Upper lobe of left lung (tissue), 6 donors: ENCODE results near the gene XYLT1. TPM values are rescaled to one million over a fixed set of nuclear protein-coding genes. Genes with fewer than 3 reads are reported as not detected.
A peak's percentile ranks its signal among the peaks of the same experiment; 100 is the strongest.

ENCODE experiments used
- ATAC-seq, 2 donors: fragments of 200-7000 bp; cut with Tn5 transposase; one replicate each; pipeline ENCODE4 v1.9.1; 2022; ENCODE audit warnings: mild to moderate bottlenecking in 2 of 2, moderate library complexity in 2 of 2; ENCODE audit not compliant: low FRiP score in 2 of 2
- DNase-seq, 2 donors: peaks; one replicate each; pipeline ENCODE4 v3.0.0-alpha.2; 2019 to 2020
- H3K27ac ChIP-seq, 4 donors: fragments of 200-600 bp; sonication (generic); one replicate each; pipeline ENCODE4 v1.5.1; 2016 to 2019
- H3K27me3 ChIP-seq, 4 donors: fragments of 200-600 bp; sonication (generic); one replicate each; pipeline ENCODE4 v1.5.1; 2017 to 2019
- H3K36me3 ChIP-seq, 4 donors: fragments of 200-600 bp; sonication (generic); one replicate each; pipeline ENCODE4 v1.5.1; 2016 to 2019
- H3K4me1 ChIP-seq, 4 donors: fragments of 200-600 bp; sonication (generic); one replicate each; pipeline ENCODE4 v1.5.1; 2018 to 2019
- H3K4me3 ChIP-seq, 4 donors: fragments of 200-600 bp; sonication (generic); one replicate each; pipeline ENCODE4 v1.5.1; 2017 to 2019; ENCODE audit warnings: mild to moderate bottlenecking in 2 of 4, moderate library complexity in 1 of 4
- H3K9me3 ChIP-seq, 4 donors: fragments of 200-600 bp; sonication (generic); one replicate each; pipeline ENCODE4 v1.5.1; 2018 to 2019
- CTCF ChIP-seq, 6 experiments: fragments of 450-650 bp in 4 of 6; fragments of 200-600 bp in 2 of 6; sonication (generic) in 2 of 6; IDR thresholded peaks; one replicate each; pipeline ENCODE4 v1.5.1; 2016 to 2019; ENCODE audit warnings: antibody characterized with exemption in 6 of 6
- EP300 ChIP-seq, 4 donors: sonication (generic); formaldehyde crosslinking; IDR thresholded peaks; one replicate each; pipeline ENCODE4 v1.5.1; 2017; ENCODE audit warnings: antibody characterized with exemption in 4 of 4, control low read depth in 2 of 4
- POLR2A ChIP-seq, 4 donors: fragments of 450-650 bp; IDR thresholded peaks; one replicate each; pipeline ENCODE4 v1.5.1; 2016 to 2017; ENCODE audit warnings: antibody characterized with exemption in 4 of 4, mild to moderate bottlenecking in 2 of 4
- POLR2AphosphoS5 ChIP-seq, 2 donors: sonication (generic); formaldehyde crosslinking; IDR thresholded peaks; one replicate each; pipeline ENCODE4 v1.5.1; 2017; ENCODE audit warnings: antibody characterized with exemption in 2 of 2
- WGBS, 2 donors: methylation state at CpG; one replicate each; pipeline ENCODE4 v1.1.5; 2017 to 2018; 5-methylcytosine and 5-hydroxymethylcytosine counted together
- total RNA-seq, 6 donors: library from RNA; depleted of rRNA in 4 of 6; stranded (reverse); fragments of >200 nt in 4 of 6; gene quantifications; one replicate each; pipeline versions ENCODE4 v1.1.0 to v1.2.1, GENCODE V29; 2016 to 2021
- donor health status: DM: no; HTN: no; CAD: no; lungs with moderate emphysema.
- donor health status: DM: no; HTN: yes; CAD: no; lungs with severe emphysema.

The XYLT1 gene
- total RNA-seq, 6 donors from 2014 or later, result 3.0 to 26.2 (median 6.8) TPM

GRCh38 chr16:17386229-17386628 is 84.5 kb downstream of the XYLT1 start:
- H3K27ac ChIP-seq, result no peak overlapping the region
- H3K36me3 ChIP-seq, result no peaks in the 10 kb centered on the region
- TF ChIP-seq EP300 (IDR thresholded peaks at IDR 0.05) (no peak), POLR2AphosphoS5 (IDR thresholded peaks at IDR 0.05) (no peak), CTCF (IDR thresholded peaks at IDR 0.05) (no peak), POLR2A (IDR thresholded peaks at IDR 0.05) (no peak)
- DNase-seq, result no peak
- H3K4me3 ChIP-seq, result no peak overlapping the region
- no peak for ATAC-seq
- H3K27me3 ChIP-seq, result no peaks in the 10 kb centered on the region
- no peaks in the 10 kb centered on the region for H3K9me3 ChIP-seq
- H3K4me1 ChIP-seq, result peaks cover 7 to 22% (median 10%) of the 10 kb centered on the region in 4 donors
- WGBS, 2 donors, result 91 to 96% methylated on average over 3 of the region's 3 CpGs

DNA sequence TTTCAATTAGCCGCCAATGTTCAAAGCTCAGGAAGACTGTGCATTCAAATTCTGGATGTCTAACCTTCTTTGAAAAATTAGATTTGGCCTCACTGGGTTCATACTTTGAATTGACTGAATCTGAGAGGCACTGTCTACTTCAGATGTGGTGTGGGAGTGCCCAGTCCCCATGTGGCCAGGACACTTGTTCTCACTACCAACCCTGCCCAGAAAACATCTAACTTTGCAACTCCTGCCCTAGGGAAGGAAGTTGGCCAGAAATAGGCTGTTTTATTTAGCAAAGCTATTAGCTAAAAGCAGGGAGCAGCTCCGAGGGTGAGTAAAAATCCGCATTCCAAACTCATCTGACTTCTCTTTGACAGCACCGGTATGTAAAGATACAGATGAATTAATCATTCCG is 86.3 kb downstream of the XYLT1 start:
- Histone ChIP-seq H3K9me3 (no peaks in the 10 kb centered on the region), H3K4me3 (no peak overlapping the region), H3K27me3 (no peaks in the 10 kb centered on the region), H3K36me3 (no peaks in the 10 kb centered on the region), H3K4me1 (peaks cover 14 to 32% (median 19%) of the 10 kb centered on the region in 4 donors), H3K27ac (no peak overlapping the region)
- no peak for ATAC-seq
- no peak for TF ChIP-seq EP300 (IDR thresholded peaks at IDR 0.05)
- 68 to 86% methylated on average over 5 of the region's 5 CpGs for WGBS, 2 donors
- DNase-seq, result no peak

DNA sequence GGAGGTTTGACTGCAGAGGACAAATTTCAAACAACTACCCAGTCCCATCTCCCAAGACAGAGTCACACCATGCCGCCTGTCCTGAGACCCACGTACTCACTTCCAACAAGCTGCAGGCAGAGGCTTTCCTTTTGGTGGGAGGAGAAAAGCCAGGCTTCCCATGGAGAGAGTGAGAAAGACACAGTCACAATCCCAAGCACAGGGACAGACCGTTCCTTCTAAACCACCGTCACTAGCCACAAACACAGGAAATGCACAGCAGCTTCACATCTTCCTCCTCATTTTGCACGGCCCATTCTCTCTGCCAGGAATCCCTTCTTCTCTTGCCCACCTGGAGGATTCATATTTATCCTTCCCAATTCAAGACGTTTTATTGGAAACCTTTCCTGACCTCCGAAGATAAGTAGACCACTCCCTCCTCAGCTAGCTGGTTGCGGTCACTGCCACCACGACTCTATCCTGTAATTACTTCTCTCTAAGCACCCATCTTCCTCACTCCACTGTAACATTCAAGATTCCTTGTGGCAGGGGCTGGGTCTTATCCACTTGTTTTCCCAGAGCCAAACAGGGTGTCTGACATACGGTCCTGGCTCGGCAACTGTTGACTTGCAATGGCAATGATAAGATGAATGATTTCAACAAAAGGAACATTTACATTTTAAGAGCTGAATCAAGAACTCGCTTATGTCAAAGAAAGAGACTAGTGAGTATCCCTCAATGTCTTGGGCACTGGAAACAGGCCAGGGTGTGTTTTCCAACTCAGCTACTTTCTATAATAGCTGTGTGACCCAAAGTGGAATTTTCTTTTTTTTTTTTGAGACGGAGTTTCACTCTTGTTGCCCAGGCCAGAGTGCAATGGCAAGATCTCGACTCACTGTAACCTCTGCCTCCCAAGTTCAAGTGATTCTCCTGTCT is 87.6 kb downstream of the XYLT1 start:
- no peak for TF ChIP-seq CTCF (IDR thresholded peaks at IDR 0.05)
- peak in 3 of 4 donors; percentile 55 to 95 (median 92) for TF ChIP-seq EP300 (IDR thresholded peaks at IDR 0.05)
- TF ChIP-seq POLR2AphosphoS5 (IDR thresholded peaks at IDR 0.05), result peak; percentile 52 to 78
- TF ChIP-seq POLR2A (IDR thresholded peaks at IDR 0.05), result peak in 1 of 4 donors; percentile 36
- DNase-seq (peak in 1 of 2 donors; percentile 48), ATAC-seq (no peak)
- no peaks in the 10 kb centered on the region for H3K9me3 ChIP-seq
- H3K4me3 ChIP-seq, result no peak overlapping the region
- H3K27ac ChIP-seq, result peak overlapping the region in 3 of 4 donors; percentile 41 to 56 (median 44)
- no peaks in the 10 kb centered on the region for H3K36me3 ChIP-seq
- H3K27me3 ChIP-seq, result no peaks in the 10 kb centered on the region
- 48 to 51% methylated on average over 14 of the region's 14 CpGs for WGBS, 2 donors
- peaks cover 25 to 43% (median 29%) of the 10 kb centered on the region in 4 donors for H3K4me1 ChIP-seq

DNA sequence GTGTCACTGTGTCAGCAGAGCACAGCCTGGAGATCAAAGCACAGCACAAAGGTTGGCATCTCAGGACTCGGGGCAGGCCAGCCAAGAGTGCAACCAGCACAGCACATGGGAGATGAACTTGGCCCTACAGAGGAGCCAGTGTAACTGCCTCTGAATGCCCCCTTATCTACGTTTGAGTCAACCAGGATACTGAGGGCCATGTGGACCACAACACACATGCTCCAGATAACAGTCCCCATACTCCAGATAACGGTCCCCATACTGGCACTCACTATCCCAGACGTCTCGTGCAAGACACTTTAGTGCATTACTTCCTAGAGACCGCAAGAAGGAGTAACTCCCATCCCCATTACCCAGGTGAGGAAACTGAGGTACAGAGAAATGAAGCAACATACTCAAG is 88.2 kb downstream of the XYLT1 start:
- WGBS, 2 donors, result 85 to 89% methylated on average over 4 to 6 of the region's 6 CpGs
- H3K27ac ChIP-seq, result peak overlapping the region in 2 of 4 donors; percentile 9 to 12
- H3K9me3 ChIP-seq, result no peaks in the 10 kb centered on the region
- TF ChIP-seq EP300 (IDR thresholded peaks at IDR 0.05) (no peak), POLR2AphosphoS5 (IDR thresholded peaks at IDR 0.05) (no peak), CTCF (IDR thresholded peaks at IDR 0.05) (no peak), POLR2A (IDR thresholded peaks at IDR 0.05) (no peak)
- H3K27me3 ChIP-seq, result no peaks in the 10 kb centered on the region
- DNase-seq (no peak), ATAC-seq (no peak)
- H3K4me1 ChIP-seq, result peaks cover 30 to 50% (median 34%) of the 10 kb centered on the region in 4 donors
- no peak overlapping the region for H3K4me3 ChIP-seq
- no peaks in the 10 kb centered on the region for H3K36me3 ChIP-seq

- DNase-seq (no peak), ATAC-seq (no peak)
- no peak overlapping the region for H3K4me3 ChIP-seq
- WGBS, 2 donors, result 94 to 100% methylated on average over 1 of the region's 1 CpG
- no peaks in the 10 kb centered on the region for H3K36me3 ChIP-seq
- H3K4me1 ChIP-seq, result peaks cover 35 to 54% (median 37%) of the 10 kb centered on the region in 4 donors
- no peaks in the 10 kb centered on the region for H3K9me3 ChIP-seq
- no peak for TF ChIP-seq EP300 (IDR thresholded peaks at IDR 0.05)
- TF ChIP-seq POLR2AphosphoS5 (IDR thresholded peaks at IDR 0.05), result no peak
- peak overlapping the region in 1 of 4 donors; percentile 9 for H3K27ac ChIP-seq
- no peaks in the 10 kb centered on the region for H3K27me3 ChIP-seq
These were observed 89.0 kb downstream of the XYLT1 start for GRCh38 chr16:17381784-17382183.
